Measurements from ENCODE around the gene MON2.

DNA sequence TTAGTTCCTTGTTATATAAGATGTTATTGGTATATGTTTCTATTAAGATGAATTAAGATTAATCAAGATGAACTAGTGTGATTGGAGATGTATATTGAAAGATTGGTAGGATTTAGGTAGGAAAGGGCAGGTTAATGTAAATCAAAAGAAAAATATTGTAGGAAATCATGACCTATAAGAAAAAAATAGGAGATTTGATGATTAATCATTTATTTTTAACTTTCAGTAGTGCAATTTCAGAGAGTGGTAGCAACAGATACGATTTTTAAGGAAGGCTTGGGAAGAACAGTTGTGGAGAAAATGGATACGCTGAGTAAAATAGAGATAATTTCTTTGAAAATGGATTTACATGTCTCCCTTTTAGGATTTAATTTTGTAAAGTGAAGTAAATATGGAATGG lies 73.7 kb downstream of the MON2 start:
- TF ChIP-seq CTCF (IDR thresholded peaks at IDR 0.05; ENCODE audit: extremely low read depth in 1 of 2, insufficient read depth in 1 of 2, low read depth in 1 of 2, low read length in 2 of 2): no peak
- TF ChIP-seq POLR2A (IDR thresholded peaks at IDR 0.05; ENCODE audit: low read depth, low read length): no peak
- TF ChIP-seq POLR2AphosphoS5 (IDR thresholded peaks at IDR 0.05; ENCODE audit: insufficient read depth, low read depth, low read length): no peak
- no peak for TF ChIP-seq MYC (IDR thresholded peaks at IDR 0.05; ENCODE audit: low read depth, low read length)
- no peak for TF ChIP-seq EZH2 (IDR thresholded peaks at IDR 0.05; ENCODE audit: borderline replicate concordance, low read depth, low read length, severe bottlenecking)
- TF ChIP-seq MAX (IDR thresholded peaks at IDR 0.05; ENCODE audit: insufficient read depth, insufficient read length): no peak
- no peak for TF ChIP-seq JUN (IDR thresholded peaks at IDR 0.05; ENCODE audit: borderline replicate concordance, insufficient read depth, insufficient read length, low read depth)

Data from endothelial cell of umbilical vein (primary cell).